Heart left ventricle (tissue), 16 donors: ENCODE measurements around the gene DFFB. TPM values are rescaled to one million over a fixed set of nuclear protein-coding genes. Genes with fewer than 3 reads are reported as not detected.

ENCODE experiments used
- ATAC-seq, 4 donors: fragments of 200-7000 bp; cut with Tn5 transposase; one replicate each; pipeline ENCODE4 v1.9.1; 2020 to 2022; ENCODE audit warnings: moderate library complexity in 4 of 4, mild to moderate bottlenecking in 3 of 4, moderate number of reproducible peaks in 1 of 4
- DNase-seq, 5 donors: peaks; one replicate each; pipeline ENCODE4 v3.0.0-alpha.2; 2020
- H3K27ac ChIP-seq, 12 donors: fragments of 200-600 bp; sonication (generic) in 4 of 12; one replicate each; pipeline versions ENCODE4 v1.5.0 to v1.8.0; 2016 to 2022; ENCODE audit warnings: mild to moderate bottlenecking in 2 of 12
- H3K27me3 ChIP-seq, 9 donors: fragments of 200-600 bp; sonication (generic) in 2 of 9; one replicate each; pipeline versions ENCODE4 v1.5.1 to v1.8.0; 2016 to 2022; ENCODE audit warnings: mild to moderate bottlenecking in 3 of 9
- H3K36me3 ChIP-seq, 9 donors: fragments of 200-600 bp; sonication (generic) in 2 of 9; one replicate each; pipeline versions ENCODE4 v1.5.0 to v1.8.0; 2018 to 2022; ENCODE audit warnings: mild to moderate bottlenecking in 2 of 9
- H3K4me1 ChIP-seq, 12 donors: fragments of 200-600 bp; sonication (generic) in 4 of 12; one replicate each; pipeline versions ENCODE4 v1.5.0 to v1.8.0; 2016 to 2022; ENCODE audit warnings: mild to moderate bottlenecking in 3 of 12
- H3K4me3 ChIP-seq, 12 donors: fragments of 200-600 bp; sonication (generic) in 4 of 12; one replicate each; pipeline versions ENCODE4 v1.5.0 to v1.8.0; 2017 to 2022; ENCODE audit warnings: mild to moderate bottlenecking in 9 of 12, moderate library complexity in 4 of 12
- H3K9me3 ChIP-seq, 12 donors: fragments of 200-600 bp; sonication (generic) in 4 of 12; one replicate each; pipeline versions ENCODE4 v1.5.0 to v1.8.0; 2016 to 2022; ENCODE audit warnings: mild to moderate bottlenecking in 1 of 12
- POLR2A ChIP-seq, 2 donors: fragments of 450-650 bp; IDR thresholded peaks; one replicate each; pipeline ENCODE4 v1.6.1; 2017; ENCODE audit warnings: antibody characterized with exemption in 2 of 2, mild to moderate bottlenecking in 2 of 2, moderate library complexity in 2 of 2
- WGBS, 4 donors: extraction: QIAGEN DNeasy Blood & Tissue Kit in 2 of 4; methylation state at CpG; one replicate each; pipeline versions ENCODE4 v1.1.5 to v1.1.7; 2013 to 2018; 5-methylcytosine and 5-hydroxymethylcytosine counted together
- intact Hi-C, 10 donors: fragments of 100-400 bp; cut with DNase I; formaldehyde crosslinking; loops; one replicate each; pipeline versions ENCODE4 v1.11.1 to v1.14.2; 2022
- polyA plus RNA-seq, 2 donors: library from polyadenylated mRNA; stranded (reverse); fragments of 200-250 nt; gene quantifications; one replicate each; pipeline ENCODE4 v1.2.3, GENCODE V29; 2013
- total RNA-seq, 9 donors: library from RNA; depleted of rRNA in 2 of 9; stranded (reverse); fragments of >200 nt in 2 of 9; fragmentation: NEBNext Ultra II Directional in 3 of 9; extraction: Animal tissue kit (Norgen Biotek cat#: 25700) in 3 of 9; gene quantifications; one replicate each; pipeline versions ENCODE4 v1.1.0 to v1.2.4, GENCODE V29; 2016 to 2023
- TF ChIP-seq, protein P1 (sequence below), 12 donors: fragments of 200-600 bp; sonication (generic) in 4 of 12; IDR thresholded peaks; one replicate each; pipeline versions ENCODE4 v1.5.0 to v1.8.0; 2018 to 2022; ENCODE audit warnings: antibody characterized with exemption in 12 of 12, mild to moderate bottlenecking in 5 of 12
- donor health status: ischemic (EF 13 %, LVEDD 7.1; RV severe dilation, severe dysfunction).
- donor health status: healthy with polysubstance abuse.
- donor health status: DM: no; HTN: yes; CAD: no.
- donor health status: DM: no; HTN: no; CAD: no.
- donor health status: ischemic (EF 25% LVEDD 6.9; RV normal size, moderate dysfunction).
- donor health status: ischemic (EF 25% LVEDD 5.7; RV mildly dilated, moderate dysfunction).
- donor health status: healthy.
- donor health status: DM: yes; HTN: yes; CAD: no.
- donor health status: ischemic (EF 35%, LVEDD 5.7; RV mildly dilated, moderate dysfunction).
- donor health status: nonischemic (EF 11% LVEDD 7.7; RV severe dilation, severe dysfunction).
- donor health status: DM: yes; HTN: yes; CAD: no.
- donor health status: PGD.
- donor health status: ischemic (EF 29% LVEDD 5.4; RV normal size, mild dysfunction).
- donor health status: nonischemic (EF 23%, LVEDD 6.1; RV moderate dilation, normal function).

The DFFB gene
- total and polyA plus RNA-seq, 11 donors: 1.3 to 5.8 (median 2.6) TPM

DNA sequence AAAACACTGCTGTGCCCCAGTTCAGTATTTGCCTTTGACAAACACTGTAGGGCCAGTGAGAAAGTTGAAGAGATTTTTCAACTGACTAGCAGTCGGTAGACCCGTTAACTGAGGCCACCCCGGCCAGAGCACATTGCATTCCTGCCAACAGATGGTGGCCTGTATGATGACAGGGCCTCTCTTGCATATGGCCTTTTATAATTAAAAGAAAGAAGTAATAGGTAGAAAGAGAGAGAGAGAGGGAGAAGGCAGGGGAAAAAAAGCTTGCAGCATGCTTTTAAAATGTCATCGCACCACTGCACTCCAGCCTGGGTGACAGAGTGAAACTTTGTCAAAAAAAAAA is 47.5 kb downstream of the DFFB start:
- TF ChIP-seq, protein P1, sequence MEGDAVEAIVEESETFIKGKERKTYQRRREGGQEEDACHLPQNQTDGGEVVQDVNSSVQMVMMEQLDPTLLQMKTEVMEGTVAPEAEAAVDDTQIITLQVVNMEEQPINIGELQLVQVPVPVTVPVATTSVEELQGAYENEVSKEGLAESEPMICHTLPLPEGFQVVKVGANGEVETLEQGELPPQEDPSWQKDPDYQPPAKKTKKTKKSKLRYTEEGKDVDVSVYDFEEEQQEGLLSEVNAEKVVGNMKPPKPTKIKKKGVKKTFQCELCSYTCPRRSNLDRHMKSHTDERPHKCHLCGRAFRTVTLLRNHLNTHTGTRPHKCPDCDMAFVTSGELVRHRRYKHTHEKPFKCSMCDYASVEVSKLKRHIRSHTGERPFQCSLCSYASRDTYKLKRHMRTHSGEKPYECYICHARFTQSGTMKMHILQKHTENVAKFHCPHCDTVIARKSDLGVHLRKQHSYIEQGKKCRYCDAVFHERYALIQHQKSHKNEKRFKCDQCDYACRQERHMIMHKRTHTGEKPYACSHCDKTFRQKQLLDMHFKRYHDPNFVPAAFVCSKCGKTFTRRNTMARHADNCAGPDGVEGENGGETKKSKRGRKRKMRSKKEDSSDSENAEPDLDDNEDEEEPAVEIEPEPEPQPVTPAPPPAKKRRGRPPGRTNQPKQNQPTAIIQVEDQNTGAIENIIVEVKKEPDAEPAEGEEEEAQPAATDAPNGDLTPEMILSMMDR (IDR thresholded peaks at IDR 0.05): no peak
- no peak for TF ChIP-seq POLR2A (IDR thresholded peaks at IDR 0.05)
- H3K4me3 ChIP-seq: no peak overlapping the region
- H3K27ac ChIP-seq: no peak overlapping the region
- peaks cover 0 to 6% (median 0%) of the 10 kb centered on the region in 12 donors for H3K4me1 ChIP-seq
- ATAC-seq (no peak), DNase-seq (no peak)
- peaks cover 0 to 7% (median 0%) of the 10 kb centered on the region in 9 donors for H3K27me3 ChIP-seq
- no peaks in the 10 kb centered on the region for H3K36me3 ChIP-seq
- no peaks in the 10 kb centered on the region for H3K9me3 ChIP-seq
- 85 to 87% (median 86%) methylated on average over 4 of the region's 4 CpGs for WGBS, 4 donors
- intact Hi-C loops: loop anchor here in 2 of 10 donors (10.0 kb wide), 2 partner anchors 1710 to 1840 kb away; partner anchors contain the start of gene FAAP20 (in 1 of the 2)

- H3K9me3 ChIP-seq: no peaks in the 10 kb centered on the region
- ATAC-seq: no peak
- no peak for DNase-seq
- H3K27ac ChIP-seq: no peak overlapping the region
- H3K27me3 ChIP-seq: peaks cover 0 to 10% (median under 1%) of the 10 kb centered on the region in 9 donors
- TF ChIP-seq, protein P1 (IDR thresholded peaks at IDR 0.05): no peak
- TF ChIP-seq POLR2A (IDR thresholded peaks at IDR 0.05): no peak
- H3K4me3 ChIP-seq: no peak overlapping the region
- intact Hi-C loops: loop anchor here in 2 of 10 donors (10.0 kb wide), 2 partner anchors 1711 to 1839 kb away; partner anchors contain the start of gene FAAP20 (in 1 of the 2)
- H3K36me3 ChIP-seq: no peaks in the 10 kb centered on the region
- H3K4me1 ChIP-seq: peaks cover 0 to 5% (median 0%) of the 10 kb centered on the region in 12 donors
- 89 to 93% (median 91%) methylated on average over 17 to 19 of the region's 19 CpGs for WGBS, 4 donors
Measured at GRCh38 chr1:3905266-3905952, 48.1 kb downstream of the DFFB start.

DNA sequence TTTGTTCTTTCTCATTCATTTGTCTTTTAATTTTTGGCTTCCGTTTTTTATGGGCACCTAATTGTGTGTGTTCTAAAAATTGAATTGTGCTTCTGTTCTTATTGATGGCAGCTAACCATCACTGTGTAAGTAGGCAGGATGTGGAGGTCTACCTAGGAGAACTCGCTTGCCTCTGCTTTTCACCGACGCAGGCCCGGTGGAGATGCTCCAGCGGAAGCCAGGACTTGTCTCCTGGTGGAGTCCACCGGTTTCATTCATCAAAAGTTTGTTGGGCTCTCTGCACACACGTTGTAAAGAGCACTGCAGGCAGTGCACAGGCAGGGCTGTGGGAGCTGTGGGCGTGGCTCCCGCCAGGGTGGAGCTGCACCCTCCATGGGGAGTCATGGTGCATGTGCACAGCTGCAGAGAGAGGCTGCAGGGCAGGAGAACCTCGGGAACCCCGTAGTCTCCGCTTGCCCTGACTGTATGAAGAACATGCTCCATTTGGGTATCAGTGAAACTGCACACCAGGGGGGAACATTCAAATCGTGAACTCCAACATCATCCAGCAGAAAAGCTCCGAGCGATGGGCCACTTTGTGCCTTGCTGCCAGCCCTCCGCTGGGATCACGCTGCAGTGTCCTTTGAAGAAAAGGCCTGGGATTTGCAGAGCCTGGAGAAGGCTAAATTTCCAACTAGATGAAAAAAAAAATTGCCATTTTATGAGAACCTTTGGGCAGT is 48.8 kb downstream of the DFFB start:
- TF ChIP-seq, protein P1 (IDR thresholded peaks at IDR 0.05): no peak
- Histone ChIP-seq H3K4me3 (no peak overlapping the region), H3K36me3 (no peaks in the 10 kb centered on the region), H3K27me3 (peaks cover 0 to 17% (median 8%) of the 10 kb centered on the region in 9 donors), H3K9me3 (no peaks in the 10 kb centered on the region), H3K27ac (no peak overlapping the region), H3K4me1 (peaks cover 0 to 9% (median 3%) of the 10 kb centered on the region in 12 donors)
- intact Hi-C loops: loop anchor here in 2 of 10 donors (10.0 kb wide), 2 partner anchors 1711 to 1839 kb away; partner anchors contain the start of gene FAAP20 (in 1 of the 2)
- DNase-seq (no peak), ATAC-seq (no peak)
- WGBS, 4 donors: 80 to 87% (median 86%) methylated on average over 17 to 18 of the region's 18 CpGs

DNA sequence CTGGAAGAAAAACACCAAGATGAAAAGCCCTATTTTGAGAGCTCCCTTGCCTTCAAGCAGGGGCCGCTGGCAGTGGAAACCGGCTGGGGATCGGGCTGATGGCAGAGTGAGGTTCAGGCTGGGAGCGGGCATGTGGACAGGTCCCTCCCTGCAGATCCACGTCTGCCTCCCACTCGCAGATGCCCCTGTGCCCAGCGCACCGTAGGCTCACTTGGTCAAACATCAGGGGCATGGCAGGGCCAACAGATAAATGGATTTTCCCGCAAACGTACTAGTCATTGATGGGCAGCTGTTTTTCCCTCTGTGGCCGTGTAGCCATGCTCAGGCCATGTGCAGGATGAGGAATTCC is 49.4 kb downstream of the DFFB start:
- WGBS, 4 donors: 85 to 93% (median 88%) methylated on average over 11 of the region's 11 CpGs
- Histone ChIP-seq H3K4me1 (peaks cover 0 to 7% (median under 1%) of the 10 kb centered on the region in 12 donors), H3K27ac (no peak overlapping the region), H3K27me3 (peaks cover 0 to 22% (median 10%) of the 10 kb centered on the region in 9 donors), H3K9me3 (no peaks in the 10 kb centered on the region), H3K4me3 (no peak overlapping the region), H3K36me3 (no peaks in the 10 kb centered on the region)
- ATAC-seq: no peak
- no peak for DNase-seq
- intact Hi-C loops: loop anchor here in 2 of 10 donors (10.0 kb wide), 2 partner anchors 1712 to 1838 kb away; partner anchors contain the start of gene FAAP20 (in 1 of the 2)
- TF ChIP-seq, protein P1 (IDR thresholded peaks at IDR 0.05): no peak
- no peak for TF ChIP-seq POLR2A (IDR thresholded peaks at IDR 0.05)
